WTC11 (cell line): Measurements from ENCODE around the gene PMIS2.

Experiments used
- AFF4 ChIP-seq: sonication (generic); formaldehyde crosslinking; IDR thresholded peaks from 2 replicates; pipeline ENCODE4 v1.8.1; 2023; ENCODE audit warnings: mild to moderate bottlenecking, missing genetic modification reagents, borderline replicate concordance
- ATF3 ChIP-seq: sonication (generic); formaldehyde crosslinking; conservative IDR thresholded peaks from 2 replicates; pipeline ENCODE4 v1.8.1; 2022; ENCODE audit warnings: mild to moderate bottlenecking, missing genetic modification reagents
- CTCF ChIP-seq: fragments of 200-600 bp; IDR thresholded peaks from 2 replicates; pipeline ENCODE4 v1.8.0; 2022; ENCODE audit warnings: antibody characterized with exemption
- ERG ChIP-seq: fragments of 250-450 bp; sonication (Bioruptor Pico); IDR thresholded peaks from 2 replicates; pipeline ENCODE4 v1.8.0; 2021; ENCODE audit warnings: mild to moderate bottlenecking
- FOXP1 ChIP-seq: sonication (generic); formaldehyde crosslinking; IDR thresholded peaks from 2 replicates; pipeline ENCODE4 v1.8.0; 2022; ENCODE audit warnings: missing genetic modification reagents, mild to moderate bottlenecking, moderate library complexity, borderline replicate concordance
- GRHL2 ChIP-seq: fragments of 250-450 bp; sonication (Bioruptor Pico); IDR thresholded peaks from 2 replicates; pipeline ENCODE4 v1.8.0; 2022; ENCODE audit warnings: mild to moderate bottlenecking, moderate library complexity; ENCODE audit not compliant: insufficient replicate concordance, severe bottlenecking
- JUN ChIP-seq: sonication (generic); formaldehyde crosslinking; IDR thresholded peaks from 2 replicates; pipeline ENCODE4 v1.8.0; 2023; ENCODE audit warnings: mild to moderate bottlenecking, missing genetic modification reagents
- MAX ChIP-seq: sonication (generic); formaldehyde crosslinking; IDR thresholded peaks from 2 replicates; pipeline ENCODE4 v1.8.0; 2022; ENCODE audit warnings: mild to moderate bottlenecking, missing genetic modification reagents
- TCF7 ChIP-seq: sonication (generic); formaldehyde crosslinking; IDR thresholded peaks from 2 replicates; pipeline ENCODE4 v1.8.0; 2022; ENCODE audit warnings: mild to moderate bottlenecking, low read depth, missing genetic modification reagents, moderate library complexity
- TP53 ChIP-seq: sonication (generic); formaldehyde crosslinking; IDR thresholded peaks from 2 replicates; pipeline ENCODE4 v1.8.1; 2023; ENCODE audit warnings: mild to moderate bottlenecking, missing genetic modification reagents
- USF1 ChIP-seq: sonication (generic); formaldehyde crosslinking; IDR thresholded peaks from 2 replicates; pipeline ENCODE4 v1.8.0; 2022; ENCODE audit warnings: mild to moderate bottlenecking, missing genetic modification reagents
- ZNF396 ChIP-seq: fragments of 250-450 bp; sonication (Bioruptor Pico); IDR thresholded peaks from 2 replicates; pipeline ENCODE4 v1.8.0; 2021; ENCODE audit warnings: mild to moderate bottlenecking, moderate library complexity, borderline replicate concordance
- ZNF671 ChIP-seq: fragments of 250-450 bp; sonication (Bioruptor Pico); IDR thresholded peaks from 2 replicates; pipeline ENCODE4 v1.8.0; 2021; ENCODE audit warnings: mild to moderate bottlenecking

- TF ChIP-seq CTCF (no peak), FOXP1 (CRISPR knock-in tag) (no peak), TP53 (CRISPR knock-in tag) (no peak), GRHL2 (CRISPR knock-in tag) (no peak), JUN (CRISPR knock-in tag) (no peak), TCF7 (CRISPR knock-in tag) (no peak), USF1 (no peak), MAX (CRISPR knock-in tag) (no peak), ERG (CRISPR knock-in tag) (no peak), ZNF671 (CRISPR knock-in tag) (no peak), ZNF396 (CRISPR knock-in tag) (no peak), ATF3 (CRISPR knock-in tag) (no peak), AFF4 (CRISPR knock-in tag) (no peak)
These were observed 4.9 kb downstream of the PMIS2 start for GRCh38 chr19:35590875-35591274.
